ENCODE measurements around the gene RANBP9. TPM values are rescaled to one million over a fixed set of nuclear protein-coding genes. Genes with fewer than 3 reads are reported as not detected.

Gene RANBP9
- total RNA-seq, result 50.6 TPM

- Histone ChIP-seq H3K4me1 (peaks cover 39% of the 10 kb centered on the region), H3K36me3 (no peaks in the 10 kb centered on the region), H3K27me3 (no peaks in the 10 kb centered on the region), H3K4me3 (peak within 1 kb of the TSS; percentile 81 to 83), H3K9me3 (no peaks in the 10 kb centered on the region), H3K27ac (peak within 1 kb of the TSS; percentile 84)
- TF ChIP-seq CTCF (IDR thresholded peaks at IDR 0.05) (no peak), POLR2A (IDR thresholded peaks at IDR 0.05) (peak in 1 of 2 donors; percentile 37), POLR2AphosphoS5 (IDR thresholded peaks at IDR 0.05; ENCODE audit: insufficient read depth in 1 of 2, low read depth in 1 of 2) (peak in 1 of 2 donors; percentile 84)
- DNase-seq (ENCODE audit: extremely low spot score in 2 of 2), result peak in 1 of 2 donors; percentile 94
- intact Hi-C loops (cut with DNase I), result loop anchor here (5.0 kb wide), 1 partner anchor 95 kb away; the partner anchor contains the start of gene NOL7
Measured at GRCh38 chr6:13711733-13712598, at the start of gene RANBP9. RANBP9 (minus strand) TSS chr6:13711835; CDS start chr6:13711505, 330 bp downstream.

GRCh38 chr6:13760307-13761304 is 49.0 kb upstream of the RANBP9 start:
- no peak for DNase-seq (ENCODE audit: extremely low spot score in 2 of 2)
- intact Hi-C loops (cut with DNase I), result no loop called here

GRCh38 chr6:13759025-13759424 is 47.4 kb upstream of the RANBP9 start:
- DNase-seq (ENCODE audit: extremely low spot score in 2 of 2), result no peak
- intact Hi-C loops (cut with DNase I), result no loop called here
- Histone ChIP-seq H3K27ac (no peak overlapping the region), H3K36me3 (no peaks in the 10 kb centered on the region), H3K27me3 (no peaks in the 10 kb centered on the region), H3K4me3 (no peak overlapping the region), H3K9me3 (no peaks in the 10 kb centered on the region), H3K4me1 (peaks cover 40% of the 10 kb centered on the region)
- TF ChIP-seq POLR2A (IDR thresholded peaks at IDR 0.05) (no peak), CTCF (IDR thresholded peaks at IDR 0.05) (no peak), POLR2AphosphoS5 (IDR thresholded peaks at IDR 0.05; ENCODE audit: insufficient read depth in 1 of 2, low read depth in 1 of 2) (no peak)

More at GRCh38 chr6:13760307-13761304, 49.0 kb upstream of the RANBP9 start:
- peaks cover 42% of the 10 kb centered on the region for H3K4me1 ChIP-seq
- H3K27ac ChIP-seq, result peak overlapping the region; percentile 70
- no peak overlapping the region for H3K4me3 ChIP-seq
- H3K36me3 ChIP-seq, result no peaks in the 10 kb centered on the region
- TF ChIP-seq CTCF (IDR thresholded peaks at IDR 0.05), result no peak
- TF ChIP-seq POLR2A (IDR thresholded peaks at IDR 0.05), result no peak
- TF ChIP-seq POLR2AphosphoS5 (IDR thresholded peaks at IDR 0.05; ENCODE audit: insufficient read depth in 1 of 2, low read depth in 1 of 2), result peak in 1 of 2 donors; percentile 97
- no peaks in the 10 kb centered on the region for H3K27me3 ChIP-seq
- H3K9me3 ChIP-seq, result no peaks in the 10 kb centered on the region

DNA sequence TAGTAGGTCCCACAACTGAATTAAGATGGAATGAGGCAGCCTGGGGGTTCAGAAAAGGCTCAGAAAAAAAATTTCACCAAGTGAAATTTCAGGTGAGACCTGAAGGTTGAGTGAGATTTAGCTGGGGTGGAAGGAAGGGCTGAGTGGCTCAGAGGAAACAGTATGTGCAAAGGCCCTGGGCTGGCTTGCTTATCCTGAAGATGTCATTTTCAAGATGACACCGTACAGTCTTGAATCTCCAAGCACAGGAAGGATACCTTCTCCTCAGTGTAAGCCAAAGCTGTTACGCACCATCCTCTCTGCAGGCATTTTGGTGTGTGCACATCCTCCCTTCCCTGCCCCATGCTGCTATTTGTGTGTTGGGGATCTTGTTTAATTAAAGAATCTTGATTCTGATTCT is 43.0 kb upstream of the RANBP9 start:
- no peak overlapping the region for H3K27ac ChIP-seq
- H3K36me3 ChIP-seq, result no peaks in the 10 kb centered on the region
- H3K4me1 ChIP-seq, result peaks cover under 1% of the 10 kb centered on the region
- intact Hi-C loops (cut with DNase I), result no loop called here
- H3K4me3 ChIP-seq, result no peak overlapping the region
- TF ChIP-seq POLR2A (IDR thresholded peaks at IDR 0.05) (no peak), CTCF (IDR thresholded peaks at IDR 0.05) (no peak), POLR2AphosphoS5 (IDR thresholded peaks at IDR 0.05; ENCODE audit: insufficient read depth in 1 of 2, low read depth in 1 of 2) (no peak)
- H3K27me3 ChIP-seq, result no peaks in the 10 kb centered on the region
- H3K9me3 ChIP-seq, result no peaks in the 10 kb centered on the region
- no peak for DNase-seq (ENCODE audit: extremely low spot score in 2 of 2)

Data from vagina (tissue), 2 donors.